ENCODE results near the gene FLT3.

The FLT3 gene

DNA sequence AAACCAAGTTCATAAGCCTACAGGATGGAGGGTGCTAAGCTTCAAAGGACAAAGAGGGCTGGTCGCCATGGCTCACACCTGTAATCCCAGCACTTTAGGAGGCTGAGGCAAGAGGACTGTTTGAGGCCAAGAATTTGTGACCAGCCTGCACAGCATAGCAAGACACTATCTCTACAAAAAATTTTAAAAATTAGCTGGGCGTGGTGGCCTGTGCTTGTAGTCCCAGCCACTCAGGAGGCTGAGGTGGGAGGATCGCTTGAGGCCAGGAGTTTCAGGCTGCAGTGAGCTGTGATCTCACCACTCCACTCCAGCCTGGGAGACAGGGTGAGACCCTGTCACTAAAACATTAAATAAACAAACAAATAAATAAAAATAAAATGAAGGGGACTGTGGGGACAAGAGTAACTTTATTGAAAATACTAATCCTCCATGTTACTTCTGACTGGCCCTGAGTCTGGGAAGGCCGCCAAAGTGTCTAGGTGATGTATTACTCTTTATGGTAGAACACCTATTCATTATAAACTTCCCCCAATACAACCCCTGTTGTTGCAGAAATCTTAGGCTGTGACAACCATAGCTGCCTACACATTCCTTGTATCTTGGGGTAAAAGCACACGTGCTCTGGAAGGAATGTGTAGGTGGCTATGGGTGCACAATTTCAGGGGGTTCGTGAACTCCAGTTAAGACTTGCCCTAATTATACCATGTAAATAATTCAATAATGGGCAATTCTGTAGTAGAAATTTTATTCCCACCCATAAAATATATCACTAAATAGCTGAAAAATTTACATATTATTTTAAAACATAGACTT is 97.3 kb downstream of the FLT3 start:
- Histone ChIP-seq H3K4me3 (replicated peaks; ENCODE audit: low read depth, low read length) (no peak overlapping the region), H3K36me3 (ENCODE audit: control insufficient read depth, insufficient read depth, low read length) (no peaks in the 10 kb centered on the region), H3K27me3 (replicated peaks; ENCODE audit: control insufficient read depth, insufficient read depth, low read length) (no peaks in the 10 kb centered on the region)
- DNase-seq (ENCODE audit: extremely low read depth, insufficient read length): no peak
- no peak for TF ChIP-seq CTCF (IDR thresholded peaks at IDR 0.05; ENCODE audit: insufficient read depth, low read length, poor library complexity, severe bottlenecking)

DNA sequence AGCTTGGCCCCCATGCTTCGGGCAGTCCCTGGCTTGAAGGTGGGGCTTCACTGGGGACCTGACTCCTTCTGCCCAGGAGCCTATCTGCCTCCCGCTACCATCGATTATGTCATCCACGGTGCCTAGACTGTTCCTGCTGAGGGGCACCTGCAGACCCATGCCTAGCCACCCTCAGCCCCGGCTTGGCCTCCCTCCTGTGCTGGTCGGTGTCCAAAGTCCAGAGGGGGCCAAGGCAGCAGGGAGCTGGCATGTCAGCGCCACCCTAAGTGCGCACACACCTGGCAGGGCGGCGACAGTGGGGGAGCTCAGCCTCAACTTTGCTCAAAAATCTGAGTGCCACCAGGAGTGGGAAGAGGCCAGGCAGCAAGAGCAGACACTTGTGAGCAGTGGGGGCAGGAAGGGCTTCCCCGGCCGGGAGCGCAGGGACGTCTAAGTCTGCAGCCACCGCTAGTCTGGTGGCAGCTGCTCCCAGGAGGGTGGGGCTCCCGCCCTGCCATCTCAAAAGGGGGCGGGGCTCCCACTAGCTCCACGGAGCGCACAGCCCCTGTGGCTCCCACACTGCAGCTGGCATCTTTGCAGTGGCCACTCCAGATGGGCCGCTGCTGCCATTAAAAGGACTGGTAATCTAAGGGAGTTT is 98.4 kb downstream of the FLT3 start:
- no peak overlapping the region for H3K4me3 ChIP-seq (replicated peaks; ENCODE audit: low read depth, low read length)
- no peak for TF ChIP-seq CTCF (IDR thresholded peaks at IDR 0.05; ENCODE audit: insufficient read depth, low read length, poor library complexity, severe bottlenecking)
- DNase-seq (ENCODE audit: extremely low read depth, insufficient read length): no peak
- H3K27me3 ChIP-seq (replicated peaks; ENCODE audit: control insufficient read depth, insufficient read depth, low read length): no peaks in the 10 kb centered on the region
- H3K36me3 ChIP-seq (ENCODE audit: control insufficient read depth, insufficient read depth, low read length): no peaks in the 10 kb centered on the region

DNA sequence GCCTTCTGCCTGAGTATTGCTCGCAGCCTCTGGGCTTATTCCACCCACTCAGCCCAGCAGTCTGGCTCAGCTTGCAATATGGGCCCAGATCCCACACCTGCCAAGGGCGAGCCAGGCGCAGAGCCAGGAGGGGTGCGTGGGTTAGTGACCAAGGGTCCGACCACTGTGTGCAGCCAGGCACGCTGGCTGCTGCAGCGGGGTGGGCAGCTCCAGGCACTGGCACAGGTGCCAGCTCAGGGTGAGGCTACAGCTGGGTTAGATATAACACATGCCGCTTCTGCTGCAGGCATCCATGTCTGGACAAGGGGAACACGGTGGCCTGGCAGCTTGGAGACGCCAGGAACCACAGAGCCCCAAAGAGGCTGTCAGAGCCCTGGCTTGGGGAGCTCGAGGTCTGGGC is 99.3 kb downstream of the FLT3 start:
- H3K4me3 ChIP-seq (replicated peaks; ENCODE audit: low read depth, low read length): no peak overlapping the region
- H3K36me3 ChIP-seq (ENCODE audit: control insufficient read depth, insufficient read depth, low read length): no peaks in the 10 kb centered on the region
- no peak for DNase-seq (ENCODE audit: extremely low read depth, insufficient read length)
- no peaks in the 10 kb centered on the region for H3K27me3 ChIP-seq (replicated peaks; ENCODE audit: control insufficient read depth, insufficient read depth, low read length)
- no peak for TF ChIP-seq CTCF (IDR thresholded peaks at IDR 0.05; ENCODE audit: insufficient read depth, low read length, poor library complexity, severe bottlenecking)

- DNase-seq (ENCODE audit: extremely low read depth, insufficient read length): no peak
- H3K4me3 ChIP-seq (replicated peaks; ENCODE audit: low read depth, low read length): no peak overlapping the region
- H3K36me3 ChIP-seq (ENCODE audit: control insufficient read depth, insufficient read depth, low read length): no peaks in the 10 kb centered on the region
- TF ChIP-seq CTCF (IDR thresholded peaks at IDR 0.05; ENCODE audit: insufficient read depth, low read length, poor library complexity, severe bottlenecking): no peak
- H3K27me3 ChIP-seq (replicated peaks; ENCODE audit: control insufficient read depth, insufficient read depth, low read length): no peaks in the 10 kb centered on the region
Measured at GRCh38 chr13:28000567-28000966, 99.8 kb downstream of the FLT3 start.

DNA sequence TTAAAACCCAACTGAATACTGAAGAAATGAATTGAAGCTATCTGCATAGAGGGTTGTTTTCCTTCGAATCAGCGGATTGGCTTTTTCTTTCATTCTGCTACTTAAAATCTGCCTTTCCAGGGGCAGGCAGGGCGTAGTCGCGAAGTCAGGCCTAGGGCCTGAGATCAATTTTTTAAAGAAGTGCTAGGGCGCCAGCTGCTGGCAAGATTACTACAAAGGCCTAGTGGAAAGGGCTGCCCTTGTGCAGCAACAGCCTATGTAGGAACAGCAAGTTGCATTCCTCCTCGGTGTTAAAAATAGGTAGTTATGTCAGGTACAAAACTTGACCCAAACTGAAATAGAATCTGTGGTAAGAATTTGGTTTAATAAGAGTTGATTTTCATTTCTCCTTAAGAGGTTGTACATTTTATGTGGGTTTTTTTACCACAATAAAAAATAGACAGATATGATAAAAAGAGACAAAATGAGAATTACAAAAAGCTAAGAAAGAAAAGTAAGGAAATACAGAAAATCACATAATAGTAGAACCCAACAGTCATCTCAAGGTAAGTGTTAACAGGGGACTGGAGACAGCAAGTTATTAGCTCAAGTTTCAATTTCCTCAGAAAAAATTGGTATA is 102.4 kb downstream of the FLT3 start:
- Histone ChIP-seq H3K27me3 (replicated peaks; ENCODE audit: control insufficient read depth, insufficient read depth, low read length) (no peaks in the 10 kb centered on the region), H3K4me3 (replicated peaks; ENCODE audit: low read depth, low read length) (no peak overlapping the region), H3K36me3 (ENCODE audit: control insufficient read depth, insufficient read depth, low read length) (no peaks in the 10 kb centered on the region)
- DNase-seq (ENCODE audit: extremely low read depth, insufficient read length): no peak
- TF ChIP-seq CTCF (IDR thresholded peaks at IDR 0.05; ENCODE audit: insufficient read depth, low read length, poor library complexity, severe bottlenecking): peak; percentile 79

All from GM06990 (cell line).